Colon (tissue), 2 donors: ENCODE data around the gene MIX23.

Experiments used
- FAIRE-seq: peaks from 2 replicates; lab custom pipeline; 2012; peaks lifted over from hg19 to GRCh38; lab: Jason Lieb, UNC
- donor health status: control.
- donor health status: control.

MIX23 gene

GRCh38 chr3:122382888-122383666, at the start of gene MIX23:
Gene MIX23, minus strand, starts transcription at chr3:122383231. Its CDS starts 7 bp downstream, at chr3:122383224.
- no peak for FAIRE-seq

GRCh38 chr3:122430371-122430770, 47.3 kb upstream of the MIX23 start:
- no peak for FAIRE-seq

- FAIRE-seq: no peak
These were observed 44.9 kb upstream of the MIX23 start for GRCh38 chr3:122427857-122428471.

GRCh38 chr3:122421836-122422235, 38.8 kb upstream of the MIX23 start:
- FAIRE-seq: no peak

GRCh38 chr3:122421101-122421500, 38.1 kb upstream of the MIX23 start:
- no peak for FAIRE-seq

- FAIRE-seq: no peak
These were observed 33.9 kb upstream of the MIX23 start for GRCh38 chr3:122416966-122417365.

- peak; percentile 36 for FAIRE-seq
These were observed 33.0 kb upstream of the MIX23 start, which contains the start of gene WDR5B for GRCh38 chr3:122415762-122416654. Gene WDR5B, minus strand, starts transcription at chr3:122416062. Its CDS starts 534 bp downstream, at chr3:122415528.

GRCh38 chr3:122415104-122415744, 32.2 kb upstream of the MIX23 start:
- FAIRE-seq: no peak

GRCh38 chr3:122414391-122414790, 31.4 kb upstream of the MIX23 start:
- no peak for FAIRE-seq

- FAIRE-seq: no peak
These were observed 27.6 kb upstream of the MIX23 start for GRCh38 chr3:122410639-122411038.

GRCh38 chr3:122410111-122410510, 27.1 kb upstream of the MIX23 start:
- no peak for FAIRE-seq

GRCh38 chr3:122409446-122409845, 26.4 kb upstream of the MIX23 start:
- no peak for FAIRE-seq

GRCh38 chr3:122407946-122408345, 24.9 kb upstream of the MIX23 start:
- FAIRE-seq: no peak

- no peak for FAIRE-seq
These were observed 23.2 kb upstream of the MIX23 start for GRCh38 chr3:122406198-122406597.

GRCh38 chr3:122405015-122405414, 22.0 kb upstream of the MIX23 start:
- no peak for FAIRE-seq

GRCh38 chr3:122403489-122403888, 20.5 kb upstream of the MIX23 start:
- FAIRE-seq: no peak

GRCh38 chr3:122398920-122399319, 15.9 kb upstream of the MIX23 start:
- FAIRE-seq: no peak

- FAIRE-seq: no peak
These were observed 14.2 kb upstream of the MIX23 start for GRCh38 chr3:122397201-122397600.

GRCh38 chr3:122396511-122396910, 13.5 kb upstream of the MIX23 start:
- no peak for FAIRE-seq

- FAIRE-seq: no peak
These were observed 12.6 kb upstream of the MIX23 start for GRCh38 chr3:122395582-122395981.

- FAIRE-seq: no peak
These were observed 11.1 kb upstream of the MIX23 start for GRCh38 chr3:122394173-122394572.
